CD4-positive, alpha-beta T cell treated with Interferon gamma for 1 hour (primary cell): Measurements from ENCODE around the gene GID8.

Experiments used
- DNase-seq: peaks from one replicate; pipeline ENCODE4 v3.0.0-alpha.2; 2020

Gene GID8

GRCh38 chr20:62905536-62906117, 32.3 kb upstream of the GID8 start:
- no peak for DNase-seq

- DNase-seq: no peak
These were observed 31.7 kb upstream of the GID8 start for GRCh38 chr20:62906209-62906608.

GRCh38 chr20:62906647-62907375, 31.1 kb upstream of the GID8 start:
- no peak for DNase-seq

GRCh38 chr20:62907384-62908317, 30.3 kb upstream of the GID8 start:
- peak; percentile 35 for DNase-seq

- no peak for DNase-seq
These were observed 28.8 kb upstream of the GID8 start for GRCh38 chr20:62908971-62909791.

GRCh38 chr20:62910217-62910766, 27.7 kb upstream of the GID8 start:
- no peak for DNase-seq

GRCh38 chr20:62910777-62911497, 27.0 kb upstream of the GID8 start:
- DNase-seq: no peak

GRCh38 chr20:62911701-62912280, 26.2 kb upstream of the GID8 start:
- DNase-seq: no peak

GRCh38 chr20:62913043-62913630, 24.8 kb upstream of the GID8 start:
- no peak for DNase-seq

GRCh38 chr20:62914436-62914835, 23.5 kb upstream of the GID8 start:
- no peak for DNase-seq

GRCh38 chr20:62914970-62915457, 22.9 kb upstream of the GID8 start:
- DNase-seq: peak; percentile 28

- no peak for DNase-seq
These were observed 21.1 kb upstream of the GID8 start for GRCh38 chr20:62916703-62917476.

GRCh38 chr20:62917720-62918119, 20.2 kb upstream of the GID8 start:
- DNase-seq: no peak

- DNase-seq: no peak
These were observed 19.8 kb upstream of the GID8 start for GRCh38 chr20:62918147-62918546.

GRCh38 chr20:62918831-62919230, 19.1 kb upstream of the GID8 start:
- peak; percentile 41 for DNase-seq

GRCh38 chr20:62920039-62920645, 17.8 kb upstream of the GID8 start:
- no peak for DNase-seq

GRCh38 chr20:62921119-62921687, 16.7 kb upstream of the GID8 start:
- DNase-seq: peak; percentile 58

GRCh38 chr20:62922451-62922921, 15.5 kb upstream of the GID8 start:
- DNase-seq: peak; percentile 34
